K562 (cell line): ENCODE measurements around the gene NDUFV2. TPM values are rescaled to one million over a fixed set of nuclear protein-coding genes. Genes with fewer than 3 reads are reported as not detected.

Experiments used
- ATAC-seq: fragments of 200-7000 bp; cut with Tn5 transposase; 3 replicates; pipeline ENCODE4 v1.9.1; 2020; ENCODE audit warnings: moderate library complexity
- BruUV-seq: library from RNA; stranded (reverse); fragments of 400-500 nt; replicated peaks from 2 replicates; lab custom pipeline; 2021; lab: Mats Ljungman, UMichigan
- CTCF ChIA-PET: fragments of 300-600 bp; formaldehyde crosslinking; extraction: SDS; loops from one replicate; lab custom pipeline; 2021; ENCODE audit warnings: low intra/inter-chr PET ratio; lab: Yijun Ruan, JAX
- POLR2A ChIA-PET: fragments of 300-600, 350-650 bp; sonication (Branson Sonifier 250); formaldehyde crosslinking; extraction: SDS; loops from one replicate; lab custom pipeline; 2021; ENCODE audit warnings: antibody characterized with exemption, inconsistent platforms; lab: Yijun Ruan, JAX
- DNase-seq, 4 experiments: peaks; one replicate each; pipeline versions ENCODE4 v3.0.0 to v3.0.0-alpha.2; 2011 to 2018; ENCODE audit warnings: low spot score in 3 of 4, mixed read lengths in 3 of 4; ENCODE audit errors: extremely low read depth in 1 of 4
- FAIRE-seq: peaks from 2 replicates; lab custom pipeline; 2011; peaks lifted over from hg19 to GRCh38; lab: Jason Lieb, UNC
- H2AFZ ChIP-seq: 2 replicates; pipeline ENCODE4 v1.6.0; 2011; ENCODE audit warnings: low read depth, low read length, control low read depth, inconsistent platforms
- H3K27ac ChIP-seq: fragments of 200-600 bp; 3 replicates; pipeline ENCODE4 v1.8.0; 2011; ENCODE audit warnings: low read depth, mild to moderate bottlenecking, control low read depth, inconsistent platforms, low read length, moderate library complexity, mixed read lengths; ENCODE audit errors: extremely low read depth
- H3K27me3 ChIP-seq, 2 experiments: fragments of 300-600 bp in 1 of 2; 2 replicates in 1 of 2; 3 replicates in 1 of 2; pipeline versions ENCODE4 v1.6.0 to v1.8.0; 2011; ENCODE audit warnings: inconsistent platforms in 2 of 2, low read length in 2 of 2, mild to moderate bottlenecking in 1 of 2, mixed read lengths in 1 of 2, moderate library complexity in 1 of 2; ENCODE audit not compliant: control insufficient read depth in 2 of 2, insufficient read depth in 2 of 2
- H3K36me3 ChIP-seq: fragments of 300-600 bp; 3 replicates; pipeline ENCODE4 v1.8.0; 2011; ENCODE audit warnings: mild to moderate bottlenecking, low read length, inconsistent platforms; ENCODE audit not compliant: control insufficient read depth, insufficient read depth
- H3K4me1 ChIP-seq, 2 experiments: fragments of 200-600 bp in 1 of 2; replicated peaks in 1 of 2; 2 replicates in 1 of 2; 3 replicates in 1 of 2; pipeline versions ENCODE4 v1.5.1 to v1.8.0; 2011; ENCODE audit warnings: inconsistent platforms in 2 of 2, low read length in 2 of 2, mild to moderate bottlenecking in 1 of 2, mixed read lengths in 1 of 2, moderate library complexity in 1 of 2; ENCODE audit not compliant: control insufficient read depth in 2 of 2, insufficient read depth in 2 of 2
- H3K4me2 ChIP-seq: 2 replicates; pipeline ENCODE4 v1.6.1; 2011; ENCODE audit warnings: low read length, control low read depth, inconsistent platforms, mixed read lengths; ENCODE audit not compliant: insufficient read depth
- H3K4me3 ChIP-seq: fragments of 200-600 bp; sonication (generic), shearing (Covaris generic); 2 replicates; pipeline ENCODE4 v1.5.1; 2016; ENCODE audit warnings: control low read depth, inconsistent platforms
- H3K79me2 ChIP-seq: fragments of 200-600 bp; 3 replicates; pipeline ENCODE4 v1.8.0; 2011; ENCODE audit warnings: low read length, inconsistent platforms; ENCODE audit not compliant: control insufficient read depth, insufficient read depth
- H3K9ac ChIP-seq, 2 experiments: 2 replicates each; pipeline versions ENCODE4 v1.6.0 to v1.6.1; 2011; ENCODE audit warnings: low read depth in 2 of 2, low read length in 2 of 2, control low read depth in 1 of 2, inconsistent platforms in 1 of 2, mild to moderate bottlenecking in 1 of 2, mixed read lengths in 1 of 2; ENCODE audit not compliant: insufficient read depth in 1 of 2
- H3K9me1 ChIP-seq: one replicate; pipeline ENCODE4 v1.6.0; 2011; ENCODE audit warnings: inconsistent platforms, mild to moderate bottlenecking, low read length, moderate library complexity; ENCODE audit not compliant: control insufficient read depth, insufficient read depth
- H3K9me3 ChIP-seq: replicated peaks from 2 replicates; pipeline ENCODE4 v1.5.1; 2011; ENCODE audit warnings: low read depth, low read length, inconsistent platforms; ENCODE audit not compliant: control insufficient read depth, insufficient read depth
- H4K20me1 ChIP-seq: replicated peaks from 2 replicates; pipeline ENCODE4 v1.6.1; 2011; ENCODE audit warnings: low read length, inconsistent platforms, mixed read lengths; ENCODE audit not compliant: control insufficient read depth, insufficient read depth
- BRD4 ChIP-seq: fragments of 200-600 bp; sonication (generic); IDR thresholded peaks from 2 replicates; pipeline ENCODE4 v1.6.1; 2017; ENCODE audit warnings: inconsistent platforms
- CBFA2T3 ChIP-seq: fragments of 450-650 bp; IDR thresholded peaks from 2 replicates; pipeline ENCODE4 v1.6.1; 2017
- CXXC5 ChIP-seq: fragments of 250-450 bp; sonication (Bioruptor Pico); IDR thresholded peaks from 2 replicates; pipeline ENCODE4 v1.8.0; 2022; ENCODE audit warnings: inconsistent platforms, mild to moderate bottlenecking, moderate library complexity
- ETV1 ChIP-seq: fragments of 450-650 bp; conservative IDR thresholded peaks from 2 replicates; pipeline ENCODE4 v1.6.1; 2016; ENCODE audit warnings: missing genetic modification characterization, control low read depth, low read depth, missing compliant biosample characterization
- PCBP2 ChIP-seq: fragments of 200-400 bp; formaldehyde crosslinking; IDR thresholded peaks from 2 replicates; pipeline ENCODE4 v1.6.1; 2018; ENCODE audit warnings: low read length, low read depth, mild to moderate bottlenecking, moderate library complexity; ENCODE audit not compliant: poor library complexity, severe bottlenecking
- PYGO2 ChIP-seq: fragments of 450-650 bp; IDR thresholded peaks from 2 replicates; pipeline ENCODE4 v1.6.1; 2016; ENCODE audit warnings: mild to moderate bottlenecking, missing genetic modification characterization, moderate library complexity, missing compliant biosample characterization
- THRAP3 ChIP-seq: fragments of 450-650 bp; IDR thresholded peaks from 2 replicates; pipeline ENCODE4 v1.6.1; 2016; ENCODE audit warnings: mild to moderate bottlenecking, inconsistent platforms, borderline replicate concordance
- ZNF140 ChIP-seq: fragments of 250-450 bp; sonication (Bioruptor Pico); IDR thresholded peaks from 2 replicates; pipeline ENCODE4 v1.8.0; 2021; ENCODE audit warnings: moderate library complexity, mild to moderate bottlenecking, inconsistent platforms
- WGBS: fragments of 100-300 bp; shearing (Covaris generic); methylation state at CpG from one replicate; pipeline ENCODE4 v1.1.6; 2016; ENCODE audit warnings: low coverage, mixed read lengths; ENCODE audit not compliant: insufficient coverage; ENCODE audit errors: missing lambda C conversion rate; 5-methylcytosine and 5-hydroxymethylcytosine counted together
- in situ Hi-C: fragments of 300-500 bp; cut with MboI; formaldehyde crosslinking; loops from 4 replicates; pipeline ENCODE4 v1.15.0; 2018; ENCODE audit warnings: inconsistent platforms, mixed read lengths
- intact Hi-C: fragments of 100-400 bp; cut with micrococcal nuclease; formaldehyde crosslinking; loops from 2 replicates; pipeline ENCODE4 v1.14.2; 2022
- polyA plus RNA-seq, 8 experiments: library from polyadenylated mRNA; depleted of rRNA in 4 of 8; stranded (reverse) in 5 of 8; unstranded in 3 of 8; fragments of >200 nt; fragmentation: Nextera tagmentation in 2 of 8; fragmentation: Illumina TruSeq in 1 of 8; extraction: Ambion mirVana in 2 of 8; extraction: Trizol in 1 of 8; gene quantifications; 2 replicates each; pipeline versions ENCODE4 v1.2.1 to v1.2.3, GENCODE V29; 2011 to 2014; ENCODE audit warnings: inconsistent platforms in 1 of 8, missing spikeins in 1 of 8
- total RNA-seq, 7 experiments: library from RNA; depleted of rRNA in 6 of 7; stranded (reverse); fragments of >200 nt in 6 of 7; fragmentation: Illumina TruSeq in 2 of 7; extraction: Trizol in 2 of 7; gene quantifications; 2 replicates each; pipeline versions ENCODE4 v1.2.1 to v1.2.3, GENCODE V29; 2011 to 2021; ENCODE audit warnings: low replicate concordance in 1 of 7
- TF ChIP-seq, protein P1 (sequence below), 2 experiments: IDR thresholded peaks; 2 replicates each; pipeline ENCODE4 v1.6.1; 2011; ENCODE audit warnings: borderline replicate concordance in 1 of 2, control low read depth in 1 of 2, low read depth in 1 of 2, low read length in 1 of 2, mild to moderate bottlenecking in 1 of 2, mixed read lengths in 1 of 2, moderate library complexity in 1 of 2; ENCODE audit not compliant: insufficient read depth in 1 of 2, insufficient read length in 1 of 2, poor library complexity in 1 of 2, severe bottlenecking in 1 of 2; ENCODE audit errors: extremely low read depth in 1 of 2
- TF ChIP-seq, protein P2 (sequence below): fragments of 450-650 bp; IDR thresholded peaks from 2 replicates; pipeline ENCODE4 v1.6.1; 2016
- TF ChIP-seq, protein P3 (sequence below): fragments of 450-650 bp; IDR thresholded peaks from 2 replicates; pipeline ENCODE4 v1.6.1; 2018; ENCODE audit not compliant: partially characterized antibody
- TF ChIP-seq, protein P4 (sequence below), 2 experiments: fragments of 250-450 bp in 1 of 2; fragments of 450-650 bp in 1 of 2; sonication (Bioruptor Pico) in 1 of 2; IDR thresholded peaks; 2 replicates each; pipeline versions ENCODE4 v1.6.1 to v1.8.0; 2016 to 2021; ENCODE audit warnings: mild to moderate bottlenecking in 2 of 2, moderate library complexity in 2 of 2, missing compliant biosample characterization in 1 of 2, missing genetic modification characterization in 1 of 2

NDUFV2 gene
- total and polyA plus RNA-seq, 9 of the 15 experiments (the other 6 are each of a cell fraction or from before 2014, with no cell fraction given): 213 to 550 (median 384) TPM

DNA sequence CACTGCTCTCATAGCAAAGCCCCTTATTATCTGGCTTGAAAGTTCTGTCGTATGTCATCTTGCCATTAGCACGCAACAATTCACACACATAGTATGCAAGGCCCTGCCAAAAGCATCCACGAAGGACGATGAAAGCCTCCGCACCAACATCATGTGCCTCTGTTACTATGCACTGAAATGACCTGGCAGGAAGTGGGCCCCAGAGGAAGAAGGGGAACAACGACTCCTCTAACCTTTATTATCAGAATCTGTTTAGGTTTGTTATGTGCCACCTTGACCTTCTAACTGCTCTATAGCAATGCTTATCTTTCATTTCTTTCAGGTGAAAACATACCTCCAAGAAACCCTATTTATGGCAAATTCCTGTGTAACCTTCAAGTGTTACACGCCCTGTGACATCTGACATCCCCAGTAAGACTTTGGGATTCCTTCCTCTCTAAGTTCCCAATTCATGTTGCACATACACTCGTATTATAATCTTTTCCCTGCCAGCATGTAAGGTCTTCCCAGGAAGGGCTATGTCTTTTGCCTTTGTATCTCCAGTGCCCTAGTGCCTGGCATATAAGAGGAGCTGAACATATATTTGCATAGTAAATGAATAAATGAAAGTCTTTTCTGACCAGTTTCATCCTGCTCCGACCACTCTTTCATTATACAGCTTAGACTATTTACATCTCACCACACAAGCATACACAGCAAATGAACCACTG lies 7.0 kb upstream of the NDUFV2 start:
- no peaks in the 10 kb centered on the region for H4K20me1 ChIP-seq
- no TSS peak for BruUV-seq
- in situ Hi-C loops (no loop called here), intact Hi-C loops (no loop called here)
- FAIRE-seq (no peak), ATAC-seq (peak; percentile 69), DNase-seq (peak in 2 of 4 experiments; percentile 34 to 46)
- ChIA-PET CTCF (no interaction called here), POLR2A (interaction anchor here (0.8 to 1.6 kb wide), 4 partner anchors 9 to 41 kb away, joined by 3 to 5 read pairs (median 4); partner anchors contain the start of gene ANKRD12)
- peak overlapping the region; percentile 50 for H3K27ac ChIP-seq
- H3K79me2 ChIP-seq: no peaks in the 10 kb centered on the region
- peak overlapping the region; percentile 61 for H3K4me2 ChIP-seq
- peaks cover 5% of the 10 kb centered on the region for H3K9me1 ChIP-seq
- H3K9ac ChIP-seq: peak overlapping the region in 1 of 2 experiments; percentile 35; a peak in 2 of 4 replicates
- WGBS: 26% methylated on average over 9 of the region's 9 CpGs
- no peaks in the 10 kb centered on the region for H3K27me3 ChIP-seq
- no peak overlapping the region for H3K4me3 ChIP-seq
- H3K36me3 ChIP-seq: no peaks in the 10 kb centered on the region
- H3K4me1 ChIP-seq: peaks cover 0 to 21% of the 10 kb centered on the region in 2 experiments; a peak in 3 of 5 replicates
- no peaks in the 10 kb centered on the region for H3K9me3 ChIP-seq
- peak overlapping the region; percentile 98 for H2AFZ ChIP-seq
- TF ChIP-seq BRD4 (0 out of 2 replicates have a peak, but pooled peaks have one; percentile 50), ZNF140 (CRISPR knock-in tag) (no peak), PCBP2 (no peak), CXXC5 (CRISPR knock-in tag) (peak; percentile 43; the same call in 1 of the 2 replicates), PYGO2 (tag) (0 out of 2 replicates have a peak, but pooled peaks have one; percentile 0), CBFA2T3 (peak; percentile 5; the same call in 1 of the 2 replicates), ETV1 (peak; percentile 74), THRAP3 (no peak)
- TF ChIP-seq, protein P1, sequence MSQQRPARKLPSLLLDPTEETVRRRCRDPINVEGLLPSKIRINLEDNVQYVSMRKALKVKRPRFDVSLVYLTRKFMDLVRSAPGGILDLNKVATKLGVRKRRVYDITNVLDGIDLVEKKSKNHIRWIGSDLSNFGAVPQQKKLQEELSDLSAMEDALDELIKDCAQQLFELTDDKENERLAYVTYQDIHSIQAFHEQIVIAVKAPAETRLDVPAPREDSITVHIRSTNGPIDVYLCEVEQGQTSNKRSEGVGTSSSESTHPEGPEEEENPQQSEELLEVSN (IDR thresholded peaks at IDR 0.05; ENCODE audit: borderline replicate concordance in 1 of 2, extremely low read depth in 1 of 2, insufficient read depth in 1 of 2, insufficient read length in 1 of 2, low read depth in 1 of 2, low read length in 1 of 2, poor library complexity in 1 of 2, severe bottlenecking in 1 of 2): peak in 1 of 2 experiments; percentile 52
- TF ChIP-seq, protein P2, sequence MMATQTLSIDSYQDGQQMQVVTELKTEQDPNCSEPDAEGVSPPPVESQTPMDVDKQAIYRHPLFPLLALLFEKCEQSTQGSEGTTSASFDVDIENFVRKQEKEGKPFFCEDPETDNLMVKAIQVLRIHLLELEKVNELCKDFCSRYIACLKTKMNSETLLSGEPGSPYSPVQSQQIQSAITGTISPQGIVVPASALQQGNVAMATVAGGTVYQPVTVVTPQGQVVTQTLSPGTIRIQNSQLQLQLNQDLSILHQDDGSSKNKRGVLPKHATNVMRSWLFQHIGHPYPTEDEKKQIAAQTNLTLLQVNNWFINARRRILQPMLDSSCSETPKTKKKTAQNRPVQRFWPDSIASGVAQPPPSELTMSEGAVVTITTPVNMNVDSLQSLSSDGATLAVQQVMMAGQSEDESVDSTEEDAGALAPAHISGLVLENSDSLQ: peak; percentile 10; the same call in 1 of the 2 replicates
- TF ChIP-seq, protein P3, sequence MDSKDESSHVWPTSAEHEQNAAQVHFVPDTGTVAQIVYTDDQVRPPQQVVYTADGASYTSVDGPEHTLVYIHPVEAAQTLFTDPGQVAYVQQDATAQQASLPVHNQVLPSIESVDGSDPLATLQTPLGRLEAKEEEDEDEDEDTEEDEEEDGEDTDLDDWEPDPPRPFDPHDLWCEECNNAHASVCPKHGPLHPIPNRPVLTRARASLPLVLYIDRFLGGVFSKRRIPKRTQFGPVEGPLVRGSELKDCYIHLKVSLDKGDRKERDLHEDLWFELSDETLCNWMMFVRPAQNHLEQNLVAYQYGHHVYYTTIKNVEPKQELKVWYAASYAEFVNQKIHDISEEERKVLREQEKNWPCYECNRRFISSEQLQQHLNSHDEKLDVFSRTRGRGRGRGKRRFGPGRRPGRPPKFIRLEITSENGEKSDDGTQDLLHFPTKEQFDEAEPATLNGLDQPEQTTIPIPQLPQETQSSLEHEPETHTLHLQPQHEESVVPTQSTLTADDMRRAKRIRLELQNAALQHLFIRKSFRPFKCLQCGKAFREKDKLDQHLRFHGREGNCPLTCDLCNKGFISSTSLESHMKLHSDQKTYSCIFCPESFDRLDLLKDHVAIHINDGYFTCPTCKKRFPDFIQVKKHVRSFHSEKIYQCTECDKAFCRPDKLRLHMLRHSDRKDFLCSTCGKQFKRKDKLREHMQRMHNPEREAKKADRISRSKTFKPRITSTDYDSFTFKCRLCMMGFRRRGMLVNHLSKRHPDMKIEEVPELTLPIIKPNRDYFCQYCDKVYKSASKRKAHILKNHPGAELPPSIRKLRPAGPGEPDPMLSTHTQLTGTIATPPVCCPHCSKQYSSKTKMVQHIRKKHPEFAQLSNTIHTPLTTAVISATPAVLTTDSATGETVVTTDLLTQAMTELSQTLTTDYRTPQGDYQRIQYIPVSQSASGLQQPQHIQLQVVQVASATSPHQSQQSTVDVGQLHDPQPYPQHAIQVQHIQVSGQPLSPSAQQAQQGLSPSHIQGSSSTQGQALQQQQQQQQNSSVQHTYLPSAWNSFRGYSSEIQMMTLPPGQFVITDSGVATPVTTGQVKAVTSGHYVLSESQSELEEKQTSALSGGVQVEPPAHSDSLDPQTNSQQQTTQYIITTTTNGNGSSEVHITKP: peak; percentile 15
- TF ChIP-seq, protein P4, sequence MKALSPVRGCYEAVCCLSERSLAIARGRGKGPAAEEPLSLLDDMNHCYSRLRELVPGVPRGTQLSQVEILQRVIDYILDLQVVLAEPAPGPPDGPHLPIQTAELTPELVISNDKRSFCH (CRISPR knock-in tag; IDR thresholded peaks at IDR 0.05): no peak
- TF ChIP-seq, protein P4 (tag; IDR thresholded peaks at IDR 0.05): peak; percentile 50; the same call in 1 of the 2 replicates
